Mucosa of descending colon (tissue), 3 donors: ENCODE results near the gene SERAC1. TPM values are rescaled to one million over a fixed set of nuclear protein-coding genes. Genes with fewer than 3 reads are reported as not detected.

ENCODE experiments used
- ATAC-seq: fragments of 200-7000 bp; cut with Tn5 transposase; one replicate; pipeline ENCODE4 v1.9.1; 2020; ENCODE audit warnings: mild to moderate bottlenecking, moderate library complexity
- DNase-seq, 3 donors: peaks; one replicate each; pipeline ENCODE4 v3.0.0-alpha.2; 2020
- H3K36me3 ChIP-seq: fragments of 200-600 bp; one replicate; pipeline ENCODE4 v1.8.0; 2021; ENCODE audit warnings: low read depth, mild to moderate bottlenecking
- H3K4me1 ChIP-seq: fragments of 200-600 bp; one replicate; pipeline ENCODE4 v1.8.0; 2021; ENCODE audit warnings: low read depth, mild to moderate bottlenecking
- H3K4me3 ChIP-seq: fragments of 200-600 bp; one replicate; pipeline ENCODE4 v1.8.0; 2021; ENCODE audit warnings: mild to moderate bottlenecking
- H3K9me3 ChIP-seq: fragments of 200-600 bp; one replicate; pipeline ENCODE4 v1.8.0; 2021; ENCODE audit warnings: mild to moderate bottlenecking
- CTCF ChIP-seq: fragments of 200-600 bp; IDR thresholded peaks from one replicate; pipeline ENCODE4 v1.8.0; 2022; ENCODE audit warnings: antibody characterized with exemption, mild to moderate bottlenecking
- intact Hi-C, 2 donors: fragments of 100-400 bp; cut with DNase I in 1 of 2; cut with micrococcal nuclease in 1 of 2; formaldehyde crosslinking; loops; one replicate each; pipeline versions ENCODE4 v1.11.0 to v1.11.1; 2022; cut with DNase I, micrococcal nuclease
- total RNA-seq, 3 donors: library from RNA; stranded (reverse); fragmentation: NEBNext Ultra II Directional in 2 of 3; extraction: Animal tissue kit (Norgen Biotek cat#: 25700) in 2 of 3; gene quantifications; one replicate each; pipeline versions ENCODE4 v1.2.1 to v1.2.4, GENCODE V29; 2021 to 2023
- donor health status: DM: no; HTN: no; CAD: no; lungs with moderate emphysema.
- donor health status: DM: no; HTN: no; CAD: no.
- donor health status: DM: no; HTN: yes; CAD: no.

SERAC1 gene
- total RNA-seq, 3 donors from 2014 or later = 5.8 to 12.2 (median 8.0) TPM

- intact Hi-C loops = loop anchor here in 1 of 2 donors (10.0 kb wide), 1 partner anchor 117 kb away; no protein-coding TSS in a partner anchor
- DNase-seq = no peak
- TF ChIP-seq CTCF = no peak
- Histone ChIP-seq H3K4me3 (no peak overlapping the region), H3K4me1 (peaks cover 16% of the 10 kb centered on the region), H3K9me3 (no peaks in the 10 kb centered on the region), H3K36me3 (no peaks in the 10 kb centered on the region)
- no peak for ATAC-seq
Measured at GRCh38 chr6:158071121-158072082, 96.7 kb downstream of the SERAC1 start.

- peaks cover 3% of the 10 kb centered on the region for H3K36me3 ChIP-seq
- DNase-seq (no peak), ATAC-seq (no peak)
- H3K9me3 ChIP-seq = no peaks in the 10 kb centered on the region
- intact Hi-C loops = loop anchor here in 1 of 2 donors (10.0 kb wide), 1 partner anchor 116 kb away; no protein-coding TSS in a partner anchor
- peaks cover 16% of the 10 kb centered on the region for H3K4me1 ChIP-seq
- H3K4me3 ChIP-seq = no peak overlapping the region
- TF ChIP-seq CTCF = no peak
Measured at GRCh38 chr6:158070513-158070912, 97.5 kb downstream of the SERAC1 start.

DNA sequence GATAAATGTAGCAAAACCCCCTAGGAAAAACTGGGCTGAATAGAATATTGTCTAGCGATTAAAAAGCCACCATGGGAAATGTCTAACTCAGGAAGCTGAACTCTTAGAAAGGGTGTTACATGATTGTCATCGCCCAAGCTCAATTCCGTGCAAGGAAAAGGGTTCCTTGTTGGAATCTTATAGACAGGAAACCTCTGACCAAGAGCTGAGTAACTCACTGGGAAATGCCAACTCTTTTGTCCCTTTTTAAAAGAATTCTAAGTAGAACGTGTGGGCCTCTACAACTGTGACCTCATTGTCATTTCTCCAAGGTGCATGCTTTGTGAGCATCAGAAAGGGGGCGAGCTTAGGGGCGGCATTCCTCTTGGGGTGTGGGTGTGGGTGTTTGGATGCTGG lies 98.3 kb downstream of the SERAC1 start:
- TF ChIP-seq CTCF = no peak
- Histone ChIP-seq H3K4me1 (peaks cover 16% of the 10 kb centered on the region), H3K9me3 (no peaks in the 10 kb centered on the region), H3K4me3 (no peak overlapping the region), H3K36me3 (peaks cover 3% of the 10 kb centered on the region)
- no peak for ATAC-seq
- intact Hi-C loops = loop anchor here in 1 of 2 donors (10.0 kb wide), 1 partner anchor 115 kb away; no protein-coding TSS in a partner anchor
- no peak for DNase-seq

GRCh38 chr6:158068893-158069799 lies 98.9 kb downstream of the SERAC1 start:
- ATAC-seq (peak; percentile 94), DNase-seq (peak; percentile 76 to 86 (median 83))
- peaks cover 3% of the 10 kb centered on the region for H3K36me3 ChIP-seq
- no peak overlapping the region for H3K4me3 ChIP-seq
- H3K4me1 ChIP-seq = peaks cover 16% of the 10 kb centered on the region
- no peak for TF ChIP-seq CTCF
- H3K9me3 ChIP-seq = no peaks in the 10 kb centered on the region
- intact Hi-C loops = no loop called here

- no peak overlapping the region for H3K4me3 ChIP-seq
- ATAC-seq (peak; percentile 2), DNase-seq (peak in 1 of 3 donors; percentile 31)
- H3K4me1 ChIP-seq = peaks cover 16% of the 10 kb centered on the region
- TF ChIP-seq CTCF = no peak
- H3K36me3 ChIP-seq = peaks cover 3% of the 10 kb centered on the region
- no peaks in the 10 kb centered on the region for H3K9me3 ChIP-seq
- intact Hi-C loops = no loop called here
Measured at GRCh38 chr6:158068156-158068892, 99.7 kb downstream of the SERAC1 start.
